Right kidney (tissue), 1 donor: Measurements from ENCODE around the gene FN1.
"Not testable (repeated sequence)": the region's sequence is repeated elsewhere in the genome, so short reads cannot be mapped to it uniquely, and the experiment has no call there.

Experiments
- DNase-seq: peaks from one replicate; pipeline ENCODE4 v3.0.0-alpha.2; 2016

Gene FN1

GRCh38 chr2:215365184-215365658, 70.6 kb downstream of the FN1 start:
- DNase-seq: no peak

- DNase-seq: no peak
Measured at GRCh38 chr2:215364157-215365155, 71.4 kb downstream of the FN1 start.

GRCh38 chr2:215363461-215364156, 72.3 kb downstream of the FN1 start:
- DNase-seq: no peak

GRCh38 chr2:215363039-215363438, 72.8 kb downstream of the FN1 start:
- no peak for DNase-seq

GRCh38 chr2:215362562-215362904, 73.3 kb downstream of the FN1 start:
- DNase-seq: no peak

GRCh38 chr2:215361876-215362561, 73.8 kb downstream of the FN1 start:
- DNase-seq: no peak

- DNase-seq: no peak
Measured at GRCh38 chr2:215361211-215361875, 74.5 kb downstream of the FN1 start.

GRCh38 chr2:215360596-215360995, 75.3 kb downstream of the FN1 start:
- DNase-seq: no peak

GRCh38 chr2:215360059-215360458, 75.8 kb downstream of the FN1 start:
- DNase-seq: not testable (repeated sequence)

- DNase-seq: no peak
Measured at GRCh38 chr2:215359576-215359922, 76.3 kb downstream of the FN1 start.

- DNase-seq: no peak
Measured at GRCh38 chr2:215358891-215359575, 76.8 kb downstream of the FN1 start.

- DNase-seq: no peak
Measured at GRCh38 chr2:215358312-215358845, 77.5 kb downstream of the FN1 start.

GRCh38 chr2:215357660-215358059, 78.2 kb downstream of the FN1 start:
- no peak for DNase-seq

GRCh38 chr2:215356948-215357461, 78.9 kb downstream of the FN1 start:
- no peak for DNase-seq

- DNase-seq: no peak
Measured at GRCh38 chr2:215356334-215356947, 79.4 kb downstream of the FN1 start.

GRCh38 chr2:215355801-215356200, 80.1 kb downstream of the FN1 start:
- no peak for DNase-seq

- no peak for DNase-seq
Measured at GRCh38 chr2:215354771-215355695, 80.8 kb downstream of the FN1 start.

- no peak for DNase-seq
Measured at GRCh38 chr2:215352602-215353001, 83.3 kb downstream of the FN1 start.

- no peak for DNase-seq
Measured at GRCh38 chr2:215347878-215348277, 88.0 kb downstream of the FN1 start.
